GM23338 (cell line): Measurements from ENCODE around the gene SLC8B1. TPM values are rescaled to one million over a fixed set of nuclear protein-coding genes. Genes with fewer than 3 reads are reported as not detected.

Source experiments
- ATAC-seq: fragments of 200-7000 bp; cut with Tn5 transposase; 3 replicates; pipeline ENCODE4 v1.9.1; 2020
- DNase-seq: peaks from one replicate; pipeline ENCODE4 v3.0.0-alpha.2; 2015; ENCODE audit warnings: low spot score
- H2AFZ ChIP-seq: fragments of 200-600 bp; sonication (generic); 2 replicates; pipeline ENCODE4 v1.8.0; 2016; ENCODE audit warnings: antibody characterized with exemption, mild to moderate bottlenecking, moderate library complexity
- H3F3A ChIP-seq: fragments of 200-600 bp; sonication (generic); replicated peaks from 2 replicates; pipeline ENCODE4 v1.8.0; 2017; ENCODE audit warnings: antibody characterized with exemption, mixed run types, low read depth
- H3K27ac ChIP-seq: fragments of 200-600 bp; sonication (generic); 2 replicates; pipeline ENCODE4 v1.6.1; 2016; ENCODE audit warnings: low read depth
- H3K27me3 ChIP-seq: fragments of 200-600 bp; sonication (generic); 2 replicates; pipeline ENCODE4 v1.8.0; 2016; ENCODE audit warnings: mild to moderate bottlenecking, mixed run types, moderate library complexity; ENCODE audit not compliant: insufficient read depth
- H3K36me3 ChIP-seq: fragments of 200-600 bp; sonication (generic); 2 replicates; pipeline ENCODE4 v1.8.0; 2016; ENCODE audit warnings: mild to moderate bottlenecking; ENCODE audit not compliant: insufficient read depth
- H3K4me1 ChIP-seq: fragments of 200-600 bp; sonication (generic); 2 replicates; pipeline ENCODE4 v1.8.0; 2016; ENCODE audit warnings: mild to moderate bottlenecking, moderate library complexity; ENCODE audit not compliant: insufficient read depth
- H3K4me2 ChIP-seq: fragments of 200-600 bp; sonication (generic); 2 replicates; pipeline ENCODE4 v1.7.1; 2017; ENCODE audit warnings: mixed run types
- H3K4me3 ChIP-seq: fragments of 200-600 bp; sonication (generic); 2 replicates; pipeline ENCODE4 v1.6.1; 2016; ENCODE audit warnings: mixed run types
- H3K79me2 ChIP-seq: fragments of 200-600 bp; sonication (generic); replicated peaks from 2 replicates; pipeline ENCODE4 v1.8.0; 2017; ENCODE audit warnings: mild to moderate bottlenecking; ENCODE audit not compliant: insufficient read depth
- H3K9me2 ChIP-seq: fragments of 200-600 bp; sonication (generic); 2 replicates; pipeline ENCODE4 v1.8.0; 2017; ENCODE audit not compliant: insufficient read depth
- H4K20me1 ChIP-seq: fragments of 200-600 bp; sonication (generic); replicated peaks from 2 replicates; pipeline ENCODE4 v1.8.0; 2017; ENCODE audit warnings: mild to moderate bottlenecking; ENCODE audit not compliant: insufficient read depth
- H3K27ac Mint-ChIP-seq: 2 replicates; pipeline ENCODE4 v1.8.0; 2020; ENCODE audit warnings: inconsistent platforms, mild to moderate bottlenecking, moderate library complexity, mixed read lengths
- H3K27me3 Mint-ChIP-seq: 3 replicates; pipeline ENCODE4 v1.8.0; 2022; ENCODE audit warnings: low read depth, mild to moderate bottlenecking, moderate library complexity, mixed read lengths, inconsistent platforms; ENCODE audit not compliant: insufficient read depth, poor library complexity
- H3K36me3 Mint-ChIP-seq: 3 replicates; pipeline ENCODE4 v1.8.0; 2021; ENCODE audit warnings: low read depth, mild to moderate bottlenecking, inconsistent platforms, moderate library complexity, mixed read lengths
- H3K4me1 Mint-ChIP-seq: 3 replicates; pipeline ENCODE4 v1.8.0; 2020; ENCODE audit warnings: mild to moderate bottlenecking, inconsistent platforms, mixed read lengths
- H3K4me3 Mint-ChIP-seq: 3 replicates; pipeline ENCODE4 v1.8.0; 2021; ENCODE audit warnings: moderate library complexity, mild to moderate bottlenecking, inconsistent platforms, mixed read lengths
- H3K9me3 Mint-ChIP-seq: 3 replicates; pipeline ENCODE4 v1.8.0; 2020; ENCODE audit warnings: moderate library complexity, mild to moderate bottlenecking, inconsistent platforms, mixed read lengths
- CREB1 ChIP-seq: fragments of 250-450 bp; sonication (Bioruptor Pico); IDR thresholded peaks from 2 replicates; pipeline ENCODE4 v1.5.0; 2020; ENCODE audit warnings: low read depth, mild to moderate bottlenecking, moderate library complexity
- EZH2 ChIP-seq: fragments of 200-600 bp; sonication (generic); IDR thresholded peaks from one replicate; pipeline ENCODE4 v1.8.0; 2017; ENCODE audit warnings: antibody characterized with exemption, mild to moderate bottlenecking, low read depth; ENCODE audit not compliant: unreplicated experiment
- EZH2phosphoT487 ChIP-seq: fragments of 200-600 bp; sonication (generic); IDR thresholded peaks from one replicate; pipeline ENCODE4 v1.8.1; 2018; ENCODE audit warnings: antibody characterized with exemption; ENCODE audit not compliant: unreplicated experiment
- NANOG ChIP-seq: IDR thresholded peaks from 2 replicates; pipeline ENCODE4 v1.6.1; 2016; ENCODE audit warnings: antibody characterized with exemption, borderline replicate concordance
- STAT1 ChIP-seq: IDR thresholded peaks from one replicate; pipeline ENCODE4 v1.6.1; 2016; ENCODE audit warnings: antibody characterized with exemption; ENCODE audit not compliant: unreplicated experiment
- ZNF114 ChIP-seq: fragments of 250-450 bp; sonication (Bioruptor Pico); IDR thresholded peaks from 2 replicates; pipeline ENCODE4 v1.5.0; 2020; ENCODE audit warnings: mild to moderate bottlenecking, moderate library complexity
- ZNF331 ChIP-seq: fragments of 250-450 bp; sonication (Bioruptor Pico); IDR thresholded peaks from 2 replicates; pipeline ENCODE4 v1.5.0; 2020; ENCODE audit warnings: low read depth, mild to moderate bottlenecking, moderate library complexity
- polyA plus RNA-seq: library from polyadenylated mRNA; unstranded; fragments of >200 nt; fragmentation: Nextera tagmentation; extraction: Ambion mirVana; gene quantifications from 2 replicates; pipeline ENCODE4 v1.2.1, GENCODE V29; 2016
- total RNA-seq: library from RNA; depleted of rRNA; stranded (reverse); fragments of >200 nt; shearing (Covaris generic); gene quantifications from 2 replicates; pipeline ENCODE4 v1.2.3, GENCODE V29; 2014
- TF ChIP-seq, protein P1 (sequence below): IDR thresholded peaks from 2 replicates; pipeline ENCODE4 v1.6.1; 2016; ENCODE audit warnings: antibody characterized with exemption
- TF ChIP-seq, protein P2 (sequence below): fragments of 250-450 bp; sonication (Bioruptor Pico); IDR thresholded peaks from 2 replicates; pipeline ENCODE4 v1.5.0; 2020; ENCODE audit warnings: mild to moderate bottlenecking, moderate library complexity

The SLC8B1 gene
- total and polyA plus RNA-seq, 2 experiments from 2014 or later = 6.0 to 8.9 TPM

GRCh38 chr12:113261847-113262470 lies 73.0 kb downstream of the SLC8B1 start:
- Histone ChIP-seq H2AFZ (no peak overlapping the region), H3K36me3 (no peaks in the 10 kb centered on the region), H3K9me2 (no peaks in the 10 kb centered on the region), H3K4me1 (no peaks in the 10 kb centered on the region; the same call in none of the 2 replicates), H3F3A (0 out of 2 replicates have a peak, but pooled peaks cover 4% of the 10 kb centered on the region), H3K79me2 (no peaks in the 10 kb centered on the region), H3K4me2 (no peak overlapping the region), H4K20me1 (no peaks in the 10 kb centered on the region), H3K4me3 (no peak overlapping the region), H3K27ac (no peak overlapping the region; the same call in 1 of the 2 replicates), H3K27me3 (no peaks in the 10 kb centered on the region)
- Mint-ChIP-seq H3K27ac (no peak overlapping the region), H3K27me3 (peaks cover 5% of the 10 kb centered on the region), H3K36me3 (peaks cover 5% of the 10 kb centered on the region; the same call in 1 of the 3 replicates), H3K4me1 (peaks cover 21% of the 10 kb centered on the region), H3K9me3 (no peaks in the 10 kb centered on the region), H3K4me3 (no peak overlapping the region)
- ATAC-seq (no peak), DNase-seq (no peak)
- TF ChIP-seq, protein P1, sequence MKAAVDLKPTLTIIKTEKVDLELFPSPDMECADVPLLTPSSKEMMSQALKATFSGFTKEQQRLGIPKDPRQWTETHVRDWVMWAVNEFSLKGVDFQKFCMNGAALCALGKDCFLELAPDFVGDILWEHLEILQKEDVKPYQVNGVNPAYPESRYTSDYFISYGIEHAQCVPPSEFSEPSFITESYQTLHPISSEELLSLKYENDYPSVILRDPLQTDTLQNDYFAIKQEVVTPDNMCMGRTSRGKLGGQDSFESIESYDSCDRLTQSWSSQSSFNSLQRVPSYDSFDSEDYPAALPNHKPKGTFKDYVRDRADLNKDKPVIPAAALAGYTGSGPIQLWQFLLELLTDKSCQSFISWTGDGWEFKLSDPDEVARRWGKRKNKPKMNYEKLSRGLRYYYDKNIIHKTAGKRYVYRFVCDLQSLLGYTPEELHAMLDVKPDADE = no peak
- TF ChIP-seq EZH2 = no peak
- TF ChIP-seq, protein P2, sequence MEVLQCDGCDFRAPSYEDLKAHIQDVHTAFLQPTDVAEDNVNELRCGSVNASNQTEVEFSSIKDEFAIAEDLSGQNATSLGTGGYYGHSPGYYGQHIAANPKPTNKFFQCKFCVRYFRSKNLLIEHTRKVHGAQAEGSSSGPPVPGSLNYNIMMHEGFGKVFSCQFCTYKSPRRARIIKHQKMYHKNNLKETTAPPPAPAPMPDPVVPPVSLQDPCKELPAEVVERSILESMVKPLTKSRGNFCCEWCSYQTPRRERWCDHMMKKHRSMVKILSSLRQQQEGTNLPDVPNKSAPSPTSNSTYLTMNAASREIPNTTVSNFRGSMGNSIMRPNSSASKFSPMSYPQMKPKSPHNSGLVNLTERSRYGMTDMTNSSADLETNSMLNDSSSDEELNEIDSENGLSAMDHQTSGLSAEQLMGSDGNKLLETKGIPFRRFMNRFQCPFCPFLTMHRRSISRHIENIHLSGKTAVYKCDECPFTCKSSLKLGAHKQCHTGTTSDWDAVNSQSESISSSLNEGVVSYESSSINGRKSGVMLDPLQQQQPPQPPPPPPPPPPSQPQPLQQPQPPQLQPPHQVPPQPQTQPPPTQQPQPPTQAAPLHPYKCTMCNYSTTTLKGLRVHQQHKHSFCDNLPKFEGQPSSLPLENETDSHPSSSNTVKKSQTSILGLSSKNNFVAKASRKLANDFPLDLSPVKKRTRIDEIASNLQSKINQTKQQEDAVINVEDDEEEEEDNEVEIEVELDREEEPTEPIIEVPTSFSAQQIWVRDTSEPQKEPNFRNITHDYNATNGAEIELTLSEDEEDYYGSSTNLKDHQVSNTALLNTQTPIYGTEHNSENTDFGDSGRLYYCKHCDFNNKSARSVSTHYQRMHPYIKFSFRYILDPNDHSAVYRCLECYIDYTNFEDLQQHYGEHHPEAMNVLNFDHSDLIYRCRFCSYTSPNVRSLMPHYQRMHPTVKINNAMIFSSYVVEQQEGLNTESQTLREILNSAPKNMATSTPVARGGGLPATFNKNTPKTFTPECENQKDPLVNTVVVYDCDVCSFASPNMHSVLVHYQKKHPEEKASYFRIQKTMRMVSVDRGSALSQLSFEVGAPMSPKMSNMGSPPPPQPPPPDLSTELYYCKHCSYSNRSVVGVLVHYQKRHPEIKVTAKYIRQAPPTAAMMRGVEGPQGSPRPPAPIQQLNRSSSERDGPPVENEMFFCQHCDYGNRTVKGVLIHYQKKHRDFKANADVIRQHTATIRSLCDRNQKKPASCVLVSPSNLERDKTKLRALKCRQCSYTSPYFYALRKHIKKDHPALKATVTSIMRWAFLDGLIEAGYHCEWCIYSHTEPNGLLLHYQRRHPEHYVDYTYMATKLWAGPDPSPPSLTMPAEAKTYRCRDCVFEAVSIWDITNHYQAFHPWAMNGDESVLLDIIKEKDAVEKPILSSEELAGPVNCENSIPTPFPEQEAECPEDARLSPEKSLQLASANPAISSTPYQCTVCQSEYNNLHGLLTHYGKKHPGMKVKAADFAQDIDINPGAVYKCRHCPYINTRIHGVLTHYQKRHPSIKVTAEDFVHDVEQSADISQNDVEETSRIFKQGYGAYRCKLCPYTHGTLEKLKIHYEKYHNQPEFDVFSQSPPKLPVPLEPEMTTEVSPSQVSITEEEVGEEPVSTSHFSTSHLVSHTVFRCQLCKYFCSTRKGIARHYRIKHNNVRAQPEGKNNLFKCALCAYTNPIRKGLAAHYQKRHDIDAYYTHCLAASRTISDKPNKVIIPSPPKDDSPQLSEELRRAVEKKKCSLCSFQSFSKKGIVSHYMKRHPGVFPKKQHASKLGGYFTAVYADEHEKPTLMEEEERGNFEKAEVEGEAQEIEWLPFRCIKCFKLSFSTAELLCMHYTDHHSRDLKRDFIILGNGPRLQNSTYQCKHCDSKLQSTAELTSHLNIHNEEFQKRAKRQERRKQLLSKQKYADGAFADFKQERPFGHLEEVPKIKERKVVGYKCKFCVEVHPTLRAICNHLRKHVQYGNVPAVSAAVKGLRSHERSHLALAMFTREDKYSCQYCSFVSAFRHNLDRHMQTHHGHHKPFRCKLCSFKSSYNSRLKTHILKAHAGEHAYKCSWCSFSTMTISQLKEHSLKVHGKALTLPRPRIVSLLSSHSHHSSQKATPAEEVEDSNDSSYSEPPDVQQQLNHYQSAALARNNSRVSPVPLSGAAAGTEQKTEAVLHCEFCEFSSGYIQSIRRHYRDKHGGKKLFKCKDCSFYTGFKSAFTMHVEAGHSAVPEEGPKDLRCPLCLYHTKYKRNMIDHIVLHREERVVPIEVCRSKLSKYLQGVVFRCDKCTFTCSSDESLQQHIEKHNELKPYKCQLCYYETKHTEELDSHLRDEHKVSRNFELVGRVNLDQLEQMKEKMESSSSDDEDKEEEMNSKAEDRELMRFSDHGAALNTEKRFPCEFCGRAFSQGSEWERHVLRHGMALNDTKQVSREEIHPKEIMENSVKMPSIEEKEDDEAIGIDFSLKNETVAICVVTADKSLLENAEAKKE (CRISPR knock-in tag) = no peak
- no peak for TF ChIP-seq NANOG
- no peak for TF ChIP-seq STAT1
- no peak for TF ChIP-seq ZNF114
- no peak for TF ChIP-seq ZNF331 (CRISPR knock-in tag)
- no peak for TF ChIP-seq CREB1 (CRISPR knock-in tag)
- TF ChIP-seq EZH2phosphoT487 = no peak
